ENCODE data around the gene CPT1B.

- TF ChIP-seq CTCF (IDR thresholded peaks at IDR 0.05) (no peak), POLR2A (IDR thresholded peaks at IDR 0.05) (no peak)
Measured at GRCh38 chr22:50563413-50564160, 14.6 kb downstream of the CPT1B start.

All from lower leg skin (tissue), 3 donors.